Cardiac fibroblast (primary cell): ENCODE results near the gene NOL11.

ENCODE experiments used
- DNase-seq, 2 donors: peaks; one replicate each; pipeline versions ENCODE4 v3.0.0 to v3.0.0-alpha.2; 2010; ENCODE audit warnings: low read depth in 2 of 2
- H3K4me3 ChIP-seq, 2 donors: replicated peaks in 1 of 2; 1 replicate in 1 of 2; 2 replicates in 1 of 2; pipeline ENCODE4 v1.5.1; 2011; ENCODE audit warnings: low read depth in 2 of 2, low read length in 2 of 2, mild to moderate bottlenecking in 2 of 2, moderate library complexity in 1 of 2
- TF ChIP-seq, protein P1 (sequence below): IDR thresholded peaks from one replicate; pipeline ENCODE4 v1.5.1; 2011; ENCODE audit warnings: low read depth, mild to moderate bottlenecking, low read length, inconsistent platforms

The NOL11 gene

DNA sequence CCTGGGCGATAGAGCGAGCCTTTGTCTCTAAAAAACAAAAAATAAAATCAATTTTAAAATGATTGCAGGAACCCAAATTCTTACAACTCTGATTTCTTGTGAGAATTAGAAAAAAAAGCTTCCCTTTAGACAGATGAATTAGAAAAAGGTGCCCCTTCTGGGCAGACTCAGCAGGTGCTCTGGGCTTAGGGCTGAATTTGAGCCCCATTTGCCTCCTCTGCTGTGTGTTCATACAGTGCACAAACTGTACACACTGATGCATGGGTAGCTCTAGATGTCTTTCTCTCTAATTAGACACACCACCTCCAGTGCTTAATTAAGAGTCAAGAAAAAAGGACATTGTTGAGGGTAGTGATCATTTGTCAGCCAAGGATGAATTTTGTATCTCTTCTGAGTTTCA is 38.5 kb upstream of the NOL11 start:
- TF ChIP-seq, protein P1, sequence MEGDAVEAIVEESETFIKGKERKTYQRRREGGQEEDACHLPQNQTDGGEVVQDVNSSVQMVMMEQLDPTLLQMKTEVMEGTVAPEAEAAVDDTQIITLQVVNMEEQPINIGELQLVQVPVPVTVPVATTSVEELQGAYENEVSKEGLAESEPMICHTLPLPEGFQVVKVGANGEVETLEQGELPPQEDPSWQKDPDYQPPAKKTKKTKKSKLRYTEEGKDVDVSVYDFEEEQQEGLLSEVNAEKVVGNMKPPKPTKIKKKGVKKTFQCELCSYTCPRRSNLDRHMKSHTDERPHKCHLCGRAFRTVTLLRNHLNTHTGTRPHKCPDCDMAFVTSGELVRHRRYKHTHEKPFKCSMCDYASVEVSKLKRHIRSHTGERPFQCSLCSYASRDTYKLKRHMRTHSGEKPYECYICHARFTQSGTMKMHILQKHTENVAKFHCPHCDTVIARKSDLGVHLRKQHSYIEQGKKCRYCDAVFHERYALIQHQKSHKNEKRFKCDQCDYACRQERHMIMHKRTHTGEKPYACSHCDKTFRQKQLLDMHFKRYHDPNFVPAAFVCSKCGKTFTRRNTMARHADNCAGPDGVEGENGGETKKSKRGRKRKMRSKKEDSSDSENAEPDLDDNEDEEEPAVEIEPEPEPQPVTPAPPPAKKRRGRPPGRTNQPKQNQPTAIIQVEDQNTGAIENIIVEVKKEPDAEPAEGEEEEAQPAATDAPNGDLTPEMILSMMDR: no peak
- DNase-seq: no peak
- no peak overlapping the region for H3K4me3 ChIP-seq

DNA sequence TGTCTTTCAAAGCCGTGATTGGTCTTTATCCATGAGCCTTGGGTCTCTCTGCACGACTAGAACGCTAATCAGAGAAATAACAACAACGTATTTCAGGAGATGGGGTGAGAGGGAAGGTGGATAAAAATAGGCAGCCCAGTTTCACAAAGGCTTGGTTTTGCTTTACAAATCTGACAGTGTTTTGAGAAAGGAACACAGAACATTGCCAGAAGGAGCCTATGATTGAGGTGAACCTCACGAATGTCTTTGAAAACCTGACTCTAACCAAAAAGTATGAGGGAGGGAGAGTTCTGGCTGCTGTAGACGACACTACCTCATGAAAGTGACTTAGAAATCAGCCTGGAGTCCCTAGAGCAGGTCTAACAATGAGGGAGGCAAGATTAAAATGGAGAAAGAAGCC is 38.0 kb upstream of the NOL11 start:
- DNase-seq: no peak
- TF ChIP-seq, protein P1: no peak
- no peak overlapping the region for H3K4me3 ChIP-seq

DNA sequence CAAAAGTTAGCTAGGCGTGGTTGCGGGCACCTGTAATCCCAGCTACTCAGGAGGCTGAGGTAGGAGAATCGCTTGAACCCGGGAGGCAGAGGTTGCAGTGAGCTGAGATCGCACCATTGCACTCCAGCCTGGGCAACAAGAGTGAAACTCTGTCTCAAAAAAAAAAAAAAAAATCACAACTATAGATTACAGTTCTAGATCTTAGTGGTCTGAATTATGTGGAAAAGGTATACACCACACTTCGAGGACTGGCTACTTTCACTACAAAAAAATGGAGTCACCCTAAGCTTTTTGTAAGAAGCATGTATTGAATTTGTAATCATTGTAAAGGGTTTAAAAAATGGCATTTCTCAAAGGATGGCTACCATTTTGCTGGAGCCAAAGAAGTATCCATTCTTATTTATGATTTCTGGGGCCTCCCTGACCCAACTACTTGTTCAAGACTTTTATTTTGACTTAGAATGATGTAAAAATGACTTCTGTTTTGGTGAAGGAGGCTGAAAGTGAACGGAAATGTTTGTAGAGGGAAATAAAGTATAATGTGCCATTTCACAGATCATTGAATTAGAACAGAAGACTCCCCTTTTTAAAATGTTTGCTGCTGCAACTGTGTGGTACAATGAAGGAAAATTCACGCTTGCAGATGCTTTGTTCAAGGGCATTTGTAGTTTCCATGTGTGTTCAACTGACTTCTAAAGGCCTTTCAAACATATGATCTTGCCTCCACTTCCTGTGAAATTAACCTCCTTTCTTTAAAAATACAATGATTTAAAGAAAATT is 37.1 kb upstream of the NOL11 start:
- DNase-seq: no peak
- no peak overlapping the region for H3K4me3 ChIP-seq
- TF ChIP-seq, protein P1: no peak

DNA sequence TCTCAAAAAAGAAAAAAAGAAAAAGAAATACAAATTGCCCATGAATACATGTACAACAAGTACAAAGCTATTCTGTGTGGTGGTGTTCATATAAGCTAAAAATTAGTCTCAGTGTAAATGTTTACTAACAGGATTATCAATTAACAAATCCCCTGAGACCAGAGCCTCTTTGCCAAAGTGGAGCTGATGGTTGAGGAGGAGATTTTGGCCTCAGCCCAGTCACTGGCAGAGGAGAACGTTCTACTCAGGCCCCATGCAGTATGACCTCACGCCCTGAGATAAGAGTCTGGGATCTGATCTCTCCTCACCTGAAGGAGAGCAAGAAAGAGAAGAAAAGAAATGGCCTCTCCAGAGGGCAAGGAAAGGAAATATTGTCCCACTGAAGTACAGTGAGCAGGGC is 35.5 kb upstream of the NOL11 start:
- DNase-seq: no peak
- no peak overlapping the region for H3K4me3 ChIP-seq
- TF ChIP-seq, protein P1: no peak

DNA sequence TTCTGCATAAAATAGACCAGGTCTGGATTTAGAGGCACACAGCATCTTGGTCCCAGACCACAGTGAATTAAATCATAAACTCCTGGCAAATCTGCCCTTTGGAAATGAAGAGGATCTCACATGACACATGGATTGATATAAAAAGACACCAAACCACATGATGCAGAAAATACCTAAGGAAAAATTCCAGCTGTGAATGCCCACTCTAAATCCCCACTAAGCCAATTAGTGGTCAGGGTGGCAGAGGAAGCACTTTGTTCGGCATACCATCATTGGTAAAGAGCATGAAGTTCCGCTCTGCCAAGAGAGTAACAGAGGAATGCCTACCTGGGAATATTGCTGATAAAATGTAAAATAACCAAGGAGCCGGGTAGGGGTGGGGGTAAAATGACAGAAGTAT is 32.4 kb upstream of the NOL11 start:
- TF ChIP-seq, protein P1: no peak
- no peak for DNase-seq
- H3K4me3 ChIP-seq: no peak overlapping the region

DNA sequence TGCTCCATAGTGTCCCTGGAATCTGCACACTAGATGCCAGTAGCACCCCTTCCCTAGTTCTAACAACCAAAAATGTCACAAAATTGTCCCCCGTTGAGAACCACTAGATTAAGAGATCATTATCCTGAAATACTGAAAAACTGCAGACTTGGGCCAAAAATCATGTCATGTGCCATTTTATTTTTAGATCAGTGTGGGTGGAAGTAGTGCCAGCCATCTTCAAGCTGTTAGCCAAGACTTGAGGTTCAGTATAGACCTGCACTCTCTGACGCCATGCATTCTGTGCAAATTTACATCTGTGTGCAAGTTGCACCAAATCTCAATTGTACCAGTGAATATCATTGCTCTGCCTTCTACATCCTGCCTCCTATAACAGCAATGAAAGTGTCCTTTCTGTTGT is 31.5 kb upstream of the NOL11 start:
- H3K4me3 ChIP-seq: no peak overlapping the region

More for the DNA sequence above, 31.5 kb upstream of the NOL11 start:
- TF ChIP-seq, protein P1: no peak
- DNase-seq: no peak
